HCT116 (cell line): ENCODE results near the gene MAP3K12. TPM values are rescaled to one million over a fixed set of nuclear protein-coding genes. Genes with fewer than 3 reads are reported as not detected.
A peak's percentile ranks its signal among the peaks of the same experiment; 100 is the strongest.

ENCODE experiments used
- ATAC-seq: fragments of 200-7000 bp; cut with Tn5 transposase; 2 replicates; pipeline ENCODE4 v1.9.1; 2020; ENCODE audit warnings: mild to moderate bottlenecking, moderate library complexity
- BruUV-seq: library from RNA; stranded (reverse); fragments of 400-500 nt; replicated peaks from 2 replicates; lab custom pipeline; 2021; lab: Mats Ljungman, UMichigan
- CTCF ChIA-PET: fragments of 300-600 bp; sonication (Branson Sonifier 250); formaldehyde crosslinking; loops from one replicate; lab custom pipeline; 2021; ENCODE audit warnings: antibody characterized with exemption; lab: Charles Lee
- POLR2A ChIA-PET: fragments of 300-600, 350-600 bp; sonication (Branson Sonifier 250); formaldehyde crosslinking; loops from one replicate; lab custom pipeline; 2021; ENCODE audit warnings: antibody characterized with exemption; lab: Charles Lee
- RAD21 ChIA-PET, 2 experiments: fragments of 300-600 bp; sonication (Branson Sonifier 250); formaldehyde crosslinking; loops; one replicate each; lab custom pipeline; 2023; ENCODE audit warnings: low total read pairs in 2 of 2; ENCODE audit not compliant: uncharacterized antibody in 2 of 2, unreplicated experiment in 2 of 2, low non-redundant PET in 1 of 2; lab: Charles Lee
- DNase-seq: peaks from one replicate; pipeline ENCODE4 v3.0.0-alpha.2; 2010; ENCODE audit warnings: low read depth, low spot score
- H2AFZ ChIP-seq: fragments of 200-600 bp; shearing (Covaris generic), sonication (generic); 2 replicates; pipeline ENCODE4 v1.6.1; 2017; ENCODE audit warnings: low read depth, mixed run types, mixed read lengths, antibody characterized with exemption, low read length; ENCODE audit not compliant: poor library complexity, severe bottlenecking
- H3K27ac ChIP-seq: 2 replicates; pipeline ENCODE4 v1.5.1; 2012; ENCODE audit warnings: low read depth, low read length
- H3K27me3 ChIP-seq: fragments of 200-600 bp; sonication (generic); 2 replicates; pipeline ENCODE4 v1.6.1; 2016; ENCODE audit warnings: mixed run types, low read length, mixed read lengths; ENCODE audit not compliant: insufficient read depth
- H3K36me3 ChIP-seq, 2 experiments: fragments of 200-500 bp in 1 of 2; fragments of 200-600 bp in 1 of 2; sonication (Bioruptor generic) in 1 of 2; sonication (generic) in 1 of 2; 2 replicates each; pipeline versions ENCODE4 v1.5.1 to v1.6.1; 2014 to 2016; ENCODE audit warnings: low read length in 2 of 2, inconsistent platforms in 1 of 2, mixed read lengths in 1 of 2, mixed run types in 1 of 2; ENCODE audit not compliant: insufficient read depth in 2 of 2, control insufficient read depth in 1 of 2
- H3K4me1 ChIP-seq, 2 experiments: fragments of 200-600 bp in 1 of 2; sonication (generic) in 1 of 2; 2 replicates each; pipeline versions ENCODE4 v1.5.1 to v1.6.1; 2012 to 2017; ENCODE audit warnings: low read length in 2 of 2, inconsistent platforms in 1 of 2, mild to moderate bottlenecking in 1 of 2, mixed read lengths in 1 of 2, mixed run types in 1 of 2, moderate library complexity in 1 of 2; ENCODE audit not compliant: insufficient read depth in 2 of 2, control insufficient read depth in 1 of 2
- H3K4me2 ChIP-seq: fragments of 200-600 bp; sonication (generic); 2 replicates; pipeline ENCODE4 v1.6.1; 2017; ENCODE audit warnings: mixed run types, low read length, mixed read lengths
- H3K4me3 ChIP-seq, 2 experiments: fragments of 200-600 bp in 1 of 2; sonication (generic) in 1 of 2; replicated peaks in 1 of 2; 2 replicates each; pipeline ENCODE4 v1.5.1; 2011 to 2016; ENCODE audit warnings: low read length in 2 of 2, control low read depth in 1 of 2, low read depth in 1 of 2, mild to moderate bottlenecking in 1 of 2, mixed read lengths in 1 of 2, mixed run types in 1 of 2
- H3K79me2 ChIP-seq: fragments of 200-600 bp; sonication (generic); 2 replicates; pipeline ENCODE4 v1.6.1; 2017; ENCODE audit warnings: mild to moderate bottlenecking, mixed run types, low read length, moderate library complexity, mixed read lengths; ENCODE audit not compliant: insufficient read depth
- H3K9ac ChIP-seq: fragments of 200-600 bp; sonication (generic); 2 replicates; pipeline ENCODE4 v1.6.1; 2016; ENCODE audit warnings: low read length, mixed read lengths
- H3K9me2 ChIP-seq: fragments of 200-600 bp; sonication (generic), shearing (Covaris generic); 2 replicates; pipeline ENCODE4 v1.6.1; 2017; ENCODE audit warnings: mixed run types, mild to moderate bottlenecking, moderate library complexity; ENCODE audit not compliant: insufficient read depth
- H3K9me3 ChIP-seq, 2 experiments: fragments of 200-500 bp in 1 of 2; fragments of 200-600 bp in 1 of 2; sonication (Bioruptor generic) in 1 of 2; sonication (generic) in 1 of 2; 2 replicates each; pipeline ENCODE4 v1.6.1; 2014 to 2017; ENCODE audit warnings: low read length in 2 of 2, mixed read lengths in 2 of 2, inconsistent platforms in 1 of 2, low read depth in 1 of 2, mild to moderate bottlenecking in 1 of 2, mixed run types in 1 of 2, moderate library complexity in 1 of 2; ENCODE audit not compliant: control insufficient read depth in 1 of 2, insufficient read depth in 1 of 2
- H4K20me1 ChIP-seq: fragments of 200-600 bp; sonication (generic), shearing (Covaris generic); 2 replicates; pipeline ENCODE4 v1.6.1; 2017; ENCODE audit warnings: mixed run types, mild to moderate bottlenecking, moderate library complexity; ENCODE audit not compliant: insufficient read depth
- ATF3 ChIP-seq: IDR thresholded peaks from 2 replicates; pipeline ENCODE4 v1.6.1; 2012
- FOSL1 ChIP-seq: IDR thresholded peaks from 2 replicates; pipeline ENCODE4 v1.6.1; 2012; ENCODE audit warnings: low read depth
- JUND ChIP-seq: IDR thresholded peaks from 2 replicates; pipeline ENCODE4 v1.6.1; 2012
- POLR2AphosphoS5 ChIP-seq: IDR thresholded peaks from 2 replicates; pipeline ENCODE4 v1.6.1; 2011; ENCODE audit warnings: mild to moderate bottlenecking, low read depth, low read length, moderate library complexity
- SIN3A ChIP-seq: IDR thresholded peaks from 2 replicates; pipeline ENCODE4 v1.6.1; 2012; ENCODE audit warnings: low read depth
- SP1 ChIP-seq: IDR thresholded peaks from 2 replicates; pipeline ENCODE4 v1.6.1; 2012; ENCODE audit warnings: low read depth
- TCF7L2 ChIP-seq: IDR thresholded peaks from 2 replicates; pipeline ENCODE4 v1.7.0; 2011; ENCODE audit warnings: borderline replicate concordance, inconsistent platforms; ENCODE audit not compliant: insufficient read depth, insufficient read length; ENCODE audit errors: extremely low read depth
- YY1 ChIP-seq: IDR thresholded peaks from 2 replicates; pipeline ENCODE4 v1.6.1; 2011; ENCODE audit warnings: low read length, low read depth, moderate library complexity, mild to moderate bottlenecking; ENCODE audit not compliant: insufficient replicate concordance; ENCODE audit errors: extremely low read depth
- ZFX ChIP-seq: fragments of 450-650 bp; IDR thresholded peaks from 2 replicates; pipeline ENCODE4 v1.6.1; 2017
- ZNF274 ChIP-seq: fragments of 200-500 bp; sonication (Bioruptor generic); IDR thresholded peaks from 2 replicates; pipeline ENCODE4 v1.6.1; 2014; ENCODE audit warnings: mild to moderate bottlenecking, low read depth, low read length, inconsistent platforms
- intact Hi-C: fragments of 100-400 bp; cut with micrococcal nuclease; formaldehyde crosslinking; loops from 2 replicates; pipeline ENCODE4 v1.10.0; 2022
- total RNA-seq: library from RNA; stranded (reverse); gene quantifications from one replicate; pipeline ENCODE4 v1.2.1, GENCODE V29; 2021; ENCODE audit not compliant: unreplicated experiment
- TF ChIP-seq, protein P1 (sequence below), 3 experiments: fragments of 200-600 bp in 1 of 3; sonication (generic) in 1 of 3; IDR thresholded peaks in 2 of 3; conservative IDR thresholded peaks in 1 of 3; 2 replicates each; pipeline ENCODE4 v1.5.1; 2012 to 2017; ENCODE audit warnings: low read depth in 2 of 3, low read length in 2 of 3, antibody characterized with exemption in 1 of 3, borderline replicate concordance in 1 of 3, control low read depth in 1 of 3, mild to moderate bottlenecking in 1 of 3, mixed read lengths in 1 of 3, mixed run types in 1 of 3, moderate library complexity in 1 of 3; ENCODE audit not compliant: insufficient read depth in 1 of 3
- TF ChIP-seq, protein P2 (sequence below): IDR thresholded peaks from 2 replicates; pipeline ENCODE4 v1.6.1; 2012
- TF ChIP-seq, protein P3 (sequence below): IDR thresholded peaks from 2 replicates; pipeline ENCODE4 v1.6.1; 2011; ENCODE audit warnings: mild to moderate bottlenecking, low read length, moderate library complexity; ENCODE audit not compliant: insufficient replicate concordance; ENCODE audit errors: extremely low read depth

Gene MAP3K12
- total RNA-seq, 1 experiment from 2014 or later = 16.3 TPM

DNA sequence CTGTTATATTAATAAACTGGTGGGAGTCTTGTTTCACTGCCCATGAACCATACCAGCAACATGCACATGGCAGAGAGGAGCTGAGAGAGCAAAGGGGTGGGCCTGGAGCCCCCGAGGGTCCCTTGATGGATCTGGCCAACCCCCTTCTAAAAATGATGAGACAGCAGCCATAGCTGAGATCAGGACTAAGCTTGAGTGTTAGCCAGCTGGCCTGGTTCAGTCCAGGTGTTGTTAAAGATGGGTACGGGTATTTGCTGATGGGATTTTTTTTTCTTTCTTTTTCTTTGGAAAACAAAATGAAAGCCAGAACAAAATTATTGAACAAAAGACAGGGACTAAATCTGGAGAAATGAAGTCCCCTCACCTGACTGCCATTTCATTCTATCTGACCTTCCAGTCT, 31.4 kb downstream of the MAP3K12 start:
- Histone ChIP-seq H3K9me3 (no peaks in the 10 kb centered on the region), H3K9ac (no peak overlapping the region), H3K79me2 (peaks cover 99% of the 10 kb centered on the region), H3K9me2 (no peaks in the 10 kb centered on the region), H4K20me1 (peaks cover 39% of the 10 kb centered on the region), H3K4me2 (no peak overlapping the region), H2AFZ (no peak overlapping the region), H3K27ac (no peak overlapping the region), H3K4me3 (no peak overlapping the region), H3K4me1 (no peaks in the 10 kb centered on the region), H3K27me3 (no peaks in the 10 kb centered on the region), H3K36me3 (peaks cover 92 to 95% of the 10 kb centered on the region in 2 experiments)
- CTCF ChIA-PET = no interaction called here
- no peak for DNase-seq
- intact Hi-C loops = no loop called here
- TSS peak; percentile 15 for BruUV-seq
- POLR2A ChIA-PET = no interaction called here
- TF ChIP-seq ATF3 (no peak), JUND (no peak), YY1 (no peak), SIN3A (no peak)
- RAD21 ChIA-PET = no interaction called here
- no peak for ATAC-seq

DNA sequence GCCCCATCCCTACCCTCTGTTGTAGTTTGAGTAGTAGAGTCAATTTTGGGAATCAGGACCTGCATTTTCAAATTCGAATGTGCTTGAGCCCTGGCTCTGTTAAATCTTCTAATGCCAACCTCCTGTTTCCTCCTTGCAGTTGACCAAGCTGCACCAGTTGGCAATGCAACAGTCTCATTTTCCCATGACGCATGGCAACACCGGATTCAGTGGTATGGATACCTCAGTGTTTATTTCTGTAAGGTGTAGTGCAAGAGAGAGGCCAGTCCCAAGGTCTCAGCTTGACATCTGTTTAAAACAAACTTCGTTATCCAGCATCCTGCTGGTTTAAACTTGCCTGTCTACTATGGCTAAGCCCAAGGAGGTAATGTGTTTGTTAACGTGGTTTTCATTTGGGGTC, 32.2 kb downstream of the MAP3K12 start:
- no peaks in the 10 kb centered on the region for H3K9me2 ChIP-seq
- CTCF ChIA-PET = no interaction called here
- H3K9me3 ChIP-seq = no peaks in the 10 kb centered on the region
- H4K20me1 ChIP-seq = peaks cover 40% of the 10 kb centered on the region; the same call in 1 of the 2 replicates
- no peak overlapping the region for H3K27ac ChIP-seq
- no peak overlapping the region for H2AFZ ChIP-seq
- no peak for DNase-seq
- no peaks in the 10 kb centered on the region for H3K4me1 ChIP-seq
- POLR2A ChIA-PET = no interaction called here
- no peak for ATAC-seq
- intact Hi-C loops = no loop called here
- peaks cover 99% of the 10 kb centered on the region for H3K79me2 ChIP-seq
- no peak overlapping the region for H3K4me3 ChIP-seq
- no peaks in the 10 kb centered on the region for H3K27me3 ChIP-seq
- H3K9ac ChIP-seq = no peak overlapping the region
- H3K36me3 ChIP-seq = peaks cover 94 to 96% of the 10 kb centered on the region in 2 experiments
- TF ChIP-seq FOSL1 (no peak), POLR2AphosphoS5 (no peak), TCF7L2 (no peak), ZNF274 (no peak), YY1 (no peak), ZFX (no peak), SIN3A (no peak), SP1 (no peak)
- TF ChIP-seq, protein P1, sequence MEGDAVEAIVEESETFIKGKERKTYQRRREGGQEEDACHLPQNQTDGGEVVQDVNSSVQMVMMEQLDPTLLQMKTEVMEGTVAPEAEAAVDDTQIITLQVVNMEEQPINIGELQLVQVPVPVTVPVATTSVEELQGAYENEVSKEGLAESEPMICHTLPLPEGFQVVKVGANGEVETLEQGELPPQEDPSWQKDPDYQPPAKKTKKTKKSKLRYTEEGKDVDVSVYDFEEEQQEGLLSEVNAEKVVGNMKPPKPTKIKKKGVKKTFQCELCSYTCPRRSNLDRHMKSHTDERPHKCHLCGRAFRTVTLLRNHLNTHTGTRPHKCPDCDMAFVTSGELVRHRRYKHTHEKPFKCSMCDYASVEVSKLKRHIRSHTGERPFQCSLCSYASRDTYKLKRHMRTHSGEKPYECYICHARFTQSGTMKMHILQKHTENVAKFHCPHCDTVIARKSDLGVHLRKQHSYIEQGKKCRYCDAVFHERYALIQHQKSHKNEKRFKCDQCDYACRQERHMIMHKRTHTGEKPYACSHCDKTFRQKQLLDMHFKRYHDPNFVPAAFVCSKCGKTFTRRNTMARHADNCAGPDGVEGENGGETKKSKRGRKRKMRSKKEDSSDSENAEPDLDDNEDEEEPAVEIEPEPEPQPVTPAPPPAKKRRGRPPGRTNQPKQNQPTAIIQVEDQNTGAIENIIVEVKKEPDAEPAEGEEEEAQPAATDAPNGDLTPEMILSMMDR (IDR thresholded peaks at IDR 0.05 in 2 of 3, conservative IDR thresholded peaks at IDR 0.05 in 1 of 3; ENCODE audit: borderline replicate concordance in 1 of 3, insufficient read depth in 1 of 3, low read depth in 2 of 3, low read length in 2 of 3) = no peak
- TF ChIP-seq, protein P2, sequence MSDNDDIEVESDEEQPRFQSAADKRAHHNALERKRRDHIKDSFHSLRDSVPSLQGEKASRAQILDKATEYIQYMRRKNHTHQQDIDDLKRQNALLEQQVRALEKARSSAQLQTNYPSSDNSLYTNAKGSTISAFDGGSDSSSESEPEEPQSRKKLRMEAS = no peak
- TF ChIP-seq, protein P3, sequence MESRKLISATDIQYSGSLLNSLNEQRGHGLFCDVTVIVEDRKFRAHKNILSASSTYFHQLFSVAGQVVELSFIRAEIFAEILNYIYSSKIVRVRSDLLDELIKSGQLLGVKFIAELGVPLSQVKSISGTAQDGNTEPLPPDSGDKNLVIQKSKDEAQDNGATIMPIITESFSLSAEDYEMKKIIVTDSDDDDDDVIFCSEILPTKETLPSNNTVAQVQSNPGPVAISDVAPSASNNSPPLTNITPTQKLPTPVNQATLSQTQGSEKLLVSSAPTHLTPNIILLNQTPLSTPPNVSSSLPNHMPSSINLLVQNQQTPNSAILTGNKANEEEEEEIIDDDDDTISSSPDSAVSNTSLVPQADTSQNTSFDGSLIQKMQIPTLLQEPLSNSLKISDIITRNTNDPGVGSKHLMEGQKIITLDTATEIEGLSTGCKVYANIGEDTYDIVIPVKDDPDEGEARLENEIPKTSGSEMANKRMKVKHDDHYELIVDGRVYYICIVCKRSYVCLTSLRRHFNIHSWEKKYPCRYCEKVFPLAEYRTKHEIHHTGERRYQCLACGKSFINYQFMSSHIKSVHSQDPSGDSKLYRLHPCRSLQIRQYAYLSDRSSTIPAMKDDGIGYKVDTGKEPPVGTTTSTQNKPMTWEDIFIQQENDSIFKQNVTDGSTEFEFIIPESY = no peak
- no TSS peak for BruUV-seq
- RAD21 ChIA-PET = no interaction called here
- H3K4me2 ChIP-seq = no peak overlapping the region
